Myocyte (in vitro differentiated cells): Measurements from ENCODE around the gene ETNK2. TPM values are rescaled to one million over a fixed set of nuclear protein-coding genes. Genes with fewer than 3 reads are reported as not detected.
A peak's percentile ranks its signal among the peaks of the same experiment; 100 is the strongest.
"Not testable (repeated sequence)": the region's sequence is repeated elsewhere in the genome, so short reads cannot be mapped to it uniquely, and the experiment has no call there.

Source experiments
- DNase-seq: peaks from one replicate; pipeline ENCODE4 v3.0.0-alpha.2; 2012; ENCODE audit warnings: low read depth
- total RNA-seq: library from RNA; depleted of rRNA; stranded (reverse); fragments of >200 nt; gene quantifications from 2 replicates; pipeline ENCODE4 v1.2.3, GENCODE V29; 2014

The ETNK2 gene
- total RNA-seq, 1 donor from 2014 or later: 0.32 TPM

DNA sequence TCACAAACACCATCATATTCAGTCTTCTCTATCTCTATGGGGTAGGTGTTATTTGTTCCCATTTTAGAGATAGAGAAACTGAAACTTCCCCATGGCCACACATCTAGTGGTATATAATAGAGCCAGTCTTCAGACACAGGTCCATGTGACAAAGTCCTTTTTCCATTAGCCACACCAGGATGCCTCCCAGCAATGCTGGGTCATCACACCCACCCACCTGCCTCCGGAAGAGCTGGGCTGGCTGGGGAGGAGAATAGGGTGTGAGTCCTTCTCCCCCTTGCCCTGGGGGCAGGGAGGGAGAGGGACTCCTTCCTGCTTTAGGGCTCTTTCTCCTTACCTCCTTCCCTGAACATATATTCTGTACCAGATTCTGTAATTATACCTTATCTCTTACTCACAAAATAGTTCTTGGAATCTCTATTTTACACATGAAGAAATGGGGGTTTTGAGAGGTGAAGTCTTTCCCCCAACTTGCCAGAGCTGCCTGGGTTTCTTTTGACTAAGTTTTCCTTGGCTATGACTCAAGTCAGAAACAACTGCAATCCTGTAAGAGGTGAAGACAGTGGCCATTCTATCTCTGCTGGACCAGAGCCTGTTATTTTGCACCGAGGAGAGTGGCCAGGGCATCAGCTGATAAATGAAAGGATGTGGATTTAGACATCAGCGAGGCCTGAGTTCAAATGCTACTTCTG lies 49.0 kb downstream of the ETNK2 start:
- DNase-seq: peak; percentile 23

DNA sequence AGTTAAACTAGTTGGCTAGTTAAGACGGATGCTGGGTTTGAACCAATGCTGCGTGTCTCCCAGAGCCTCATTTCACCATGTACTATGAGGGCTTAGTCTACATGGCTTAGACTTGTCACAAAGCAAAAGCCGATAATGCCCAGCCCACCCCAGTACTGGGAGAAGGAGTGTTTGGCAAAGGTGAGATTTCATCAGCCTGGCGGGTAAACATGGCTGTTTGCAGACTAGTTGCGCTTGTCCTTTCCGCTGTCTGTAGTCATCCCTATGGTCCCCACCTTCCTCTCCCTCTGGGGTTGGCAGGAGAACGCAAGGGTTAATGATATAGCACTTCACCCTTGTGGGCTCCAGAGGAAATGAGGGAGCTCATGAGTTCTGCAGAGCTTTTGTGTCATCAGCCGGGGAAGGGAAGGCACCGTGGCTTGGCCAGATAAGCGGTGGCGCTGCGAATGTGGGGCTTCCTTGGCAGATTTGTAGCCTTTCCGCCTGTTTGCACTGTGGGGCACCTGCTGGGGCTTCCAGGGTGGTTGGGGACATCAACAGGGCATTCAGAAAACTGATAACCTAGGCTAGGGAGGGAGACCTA lies 49.7 kb downstream of the ETNK2 start:
- no peak for DNase-seq

DNA sequence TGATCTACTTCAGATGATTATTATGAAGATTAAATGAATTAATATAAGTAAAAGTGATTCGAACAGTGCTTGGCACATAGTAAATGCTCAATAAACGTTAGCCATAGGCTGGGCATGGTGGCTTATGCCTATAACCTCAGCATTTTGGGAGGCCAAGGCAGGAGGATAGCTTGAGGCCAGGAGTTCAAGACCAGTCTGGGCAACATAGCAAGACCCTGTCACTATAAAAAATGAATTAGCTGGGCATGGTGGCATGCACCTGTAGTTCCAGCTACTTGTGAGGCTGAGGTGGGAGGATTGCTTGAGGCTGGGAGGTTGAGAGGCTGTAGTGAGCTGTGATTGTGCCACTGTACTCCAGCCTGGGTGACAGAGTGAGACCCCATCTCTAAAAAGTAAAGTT lies 52.1 kb downstream of the ETNK2 start:
- DNase-seq: not testable (repeated sequence)

DNA sequence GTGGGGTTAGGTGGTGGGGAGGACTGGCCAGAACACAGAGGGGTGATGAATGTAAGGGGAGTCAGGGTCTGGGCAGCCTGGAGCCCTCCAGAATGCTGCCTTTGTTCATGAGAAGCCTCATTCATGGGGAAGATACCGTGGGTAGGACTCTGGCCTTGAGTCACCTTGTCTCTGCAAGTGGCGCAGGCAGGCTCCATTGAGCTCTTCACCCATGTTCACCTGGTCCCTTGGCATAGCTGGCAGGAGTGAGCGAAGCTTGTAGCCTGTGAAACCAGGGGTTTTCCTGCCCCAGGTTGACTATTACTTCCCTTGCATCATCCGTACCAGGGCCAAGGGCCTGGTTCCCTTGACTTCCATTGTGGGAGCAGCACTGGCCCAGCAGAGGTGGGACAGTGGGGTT lies 53.2 kb downstream of the ETNK2 start:
- no peak for DNase-seq

DNA sequence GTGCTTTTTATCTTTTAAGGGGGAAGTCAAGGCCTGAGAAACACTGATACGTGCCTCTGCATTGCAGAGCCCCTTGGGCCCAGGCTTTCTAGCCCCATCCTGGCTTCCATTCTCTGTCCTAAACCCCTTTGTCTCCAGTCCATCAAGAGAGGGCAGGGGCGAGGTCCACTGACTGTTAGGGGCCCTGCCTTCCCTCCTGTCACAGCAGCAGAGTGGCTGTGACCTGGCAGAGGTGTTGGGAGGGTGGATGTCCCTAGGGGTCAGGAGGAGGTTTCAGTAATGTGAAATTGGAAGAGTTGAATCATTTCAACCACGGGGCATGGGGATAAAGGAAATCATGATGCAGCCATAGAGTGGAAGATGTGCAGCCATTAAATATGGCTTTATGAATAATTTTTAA lies 54.9 kb downstream of the ETNK2 start:
- no peak for DNase-seq

DNA sequence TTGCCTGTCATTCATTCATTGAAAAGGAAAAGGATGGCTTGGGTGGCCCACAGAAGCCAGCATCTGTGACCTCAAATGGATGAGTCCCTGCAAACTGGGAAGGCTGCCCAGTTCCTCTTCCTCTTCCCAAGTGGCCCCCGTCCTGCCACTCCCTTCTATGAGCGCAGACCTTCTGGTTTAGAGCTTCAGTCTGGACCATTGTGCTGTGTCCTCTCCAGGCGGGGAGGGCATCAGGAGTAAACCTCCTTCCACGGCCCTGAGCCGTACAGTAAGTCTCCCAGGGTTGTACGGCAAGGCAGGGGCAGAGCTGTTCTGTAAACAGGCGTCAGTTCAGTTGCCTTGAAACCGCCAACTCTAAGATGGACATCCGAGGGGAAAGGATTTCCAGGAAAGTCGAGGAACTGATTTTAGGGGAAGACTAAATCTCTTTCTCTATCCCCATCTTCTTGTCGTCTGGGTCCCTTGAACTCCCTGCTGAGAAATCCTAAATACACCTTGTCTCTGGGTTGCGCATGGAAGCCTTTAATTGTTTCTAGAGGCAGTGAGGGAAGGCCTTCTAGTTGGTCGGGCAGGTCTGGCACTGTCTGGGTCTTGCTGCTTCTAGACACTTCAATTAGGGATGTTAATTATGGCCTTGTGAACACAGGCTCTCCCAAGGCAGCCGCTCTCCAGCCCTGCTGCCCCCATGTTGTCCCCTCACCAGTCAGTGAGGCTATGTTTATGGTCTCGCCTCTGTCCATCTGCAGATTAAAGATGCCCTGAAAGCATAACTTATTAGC lies 56.8 kb downstream of the ETNK2 start:
- DNase-seq: no peak

DNA sequence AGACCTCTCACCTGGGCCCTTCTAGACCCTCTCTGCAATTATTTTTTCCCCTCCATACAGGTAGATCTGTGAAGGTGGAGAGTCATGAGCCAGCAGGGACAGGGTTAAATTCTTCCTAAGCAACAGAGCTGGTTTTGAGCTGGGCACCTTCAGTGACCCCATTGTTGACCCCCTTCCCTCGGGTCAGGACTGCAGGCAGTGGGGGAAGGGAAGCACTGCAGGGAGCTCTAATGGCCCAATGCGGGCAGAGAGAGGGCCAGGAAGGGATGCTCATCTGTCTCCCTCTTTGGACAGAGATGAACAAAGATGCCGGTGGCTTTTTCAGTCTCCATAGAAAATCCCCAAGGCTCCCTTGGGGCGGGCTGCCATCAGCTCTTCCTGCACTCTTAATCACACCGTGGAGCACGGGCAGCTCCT lies 57.5 kb downstream of the ETNK2 start:
- DNase-seq: no peak

DNA sequence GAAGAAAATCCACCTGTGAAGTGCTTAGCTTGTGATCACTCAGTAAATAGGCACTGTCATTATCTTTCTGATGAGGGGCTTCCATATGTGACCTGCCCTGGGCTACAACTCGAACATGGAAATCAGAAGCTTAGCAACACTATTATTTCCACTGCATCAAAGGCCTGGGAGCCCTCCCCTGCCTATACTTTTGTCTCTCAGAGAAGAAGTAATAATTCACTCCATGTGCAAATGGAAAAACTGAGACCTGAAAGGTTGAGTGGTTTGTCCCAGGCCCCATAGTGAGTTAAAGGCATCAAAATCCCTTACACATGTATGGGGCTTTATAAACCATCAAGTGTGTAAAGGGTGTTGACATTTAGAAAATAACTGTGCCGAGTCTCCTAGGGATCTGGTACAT lies 58.1 kb downstream of the ETNK2 start:
- no peak for DNase-seq

DNA sequence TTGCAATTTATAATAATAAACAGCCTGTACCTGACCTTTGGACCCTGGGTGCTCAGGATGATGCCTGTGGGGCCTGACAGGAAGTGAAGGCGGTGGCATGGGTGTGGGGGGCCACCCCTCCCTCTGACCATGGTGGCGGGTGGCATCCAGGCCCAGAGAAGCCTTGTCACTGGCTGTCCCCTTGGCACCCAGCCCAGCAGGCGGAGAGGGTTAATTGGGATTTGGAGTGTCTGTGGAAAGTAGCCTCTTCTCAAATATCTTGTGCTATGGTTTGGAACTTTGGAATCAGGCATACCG lies 58.5 kb downstream of the ETNK2 start:
- no peak for DNase-seq

DNA sequence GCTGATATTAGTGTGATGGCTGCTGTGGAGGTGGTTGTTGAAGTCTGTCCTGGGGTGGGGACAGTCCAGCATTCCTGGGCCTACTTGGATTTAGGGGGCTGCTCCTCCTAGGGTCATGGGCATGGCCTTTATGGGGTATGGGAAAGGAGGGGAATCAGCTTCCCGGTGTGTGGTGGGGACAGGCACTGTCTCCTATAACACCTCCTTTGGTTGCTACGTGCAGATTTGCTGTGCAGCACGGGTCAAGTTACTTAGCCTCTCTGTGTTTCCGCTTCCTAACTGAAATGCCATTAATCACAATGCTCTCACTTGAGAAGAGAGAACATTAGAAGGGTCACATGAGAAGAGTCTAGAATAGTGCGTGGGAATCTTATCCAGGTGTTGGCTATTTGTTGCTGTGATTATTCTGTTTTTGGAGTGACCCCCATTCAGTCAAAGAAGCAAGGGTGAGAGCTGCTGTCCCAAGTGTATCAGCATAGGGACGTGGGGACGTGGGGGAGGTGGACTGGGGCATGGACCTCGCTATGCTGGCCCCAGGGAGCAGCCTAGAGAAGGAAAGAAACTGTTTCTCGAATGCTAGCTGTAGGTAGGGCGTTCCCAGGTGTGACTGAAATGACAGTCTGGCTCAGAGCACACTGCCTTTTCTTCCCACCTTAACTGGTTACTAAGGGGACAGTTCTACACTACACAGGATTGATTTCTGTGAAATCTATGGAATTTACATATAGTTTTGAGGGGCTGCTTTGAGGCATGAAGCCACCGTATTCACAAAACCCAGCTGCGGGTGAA lies 59.0 kb downstream of the ETNK2 start:
- DNase-seq: no peak

DNA sequence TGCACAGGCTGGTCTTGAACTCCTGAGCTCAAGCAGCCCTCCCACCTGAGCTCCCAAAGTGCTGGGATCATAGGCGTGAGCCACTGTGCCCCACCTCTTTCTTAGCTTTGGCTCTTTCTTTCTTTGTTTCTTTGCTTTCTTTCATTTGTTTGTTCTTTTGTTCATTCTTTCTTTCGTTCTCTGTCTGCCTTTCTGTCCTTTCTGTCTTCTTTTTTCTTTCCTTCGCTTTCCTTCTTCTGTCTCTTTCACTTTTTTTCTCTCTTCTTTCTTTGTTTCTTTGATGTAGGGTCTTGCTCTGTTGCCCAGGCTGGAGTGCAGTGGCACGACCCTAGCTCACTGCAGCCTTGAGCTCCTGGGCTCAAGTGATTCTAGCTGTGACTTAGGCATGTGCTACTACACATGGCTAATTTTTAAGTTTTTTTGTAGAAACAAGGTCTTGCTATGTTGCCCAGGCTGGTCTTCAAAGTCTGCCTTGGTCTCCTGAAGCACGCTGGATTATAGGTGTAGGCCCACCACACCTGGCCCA lies 60.0 kb downstream of the ETNK2 start:
- DNase-seq: no peak

DNA sequence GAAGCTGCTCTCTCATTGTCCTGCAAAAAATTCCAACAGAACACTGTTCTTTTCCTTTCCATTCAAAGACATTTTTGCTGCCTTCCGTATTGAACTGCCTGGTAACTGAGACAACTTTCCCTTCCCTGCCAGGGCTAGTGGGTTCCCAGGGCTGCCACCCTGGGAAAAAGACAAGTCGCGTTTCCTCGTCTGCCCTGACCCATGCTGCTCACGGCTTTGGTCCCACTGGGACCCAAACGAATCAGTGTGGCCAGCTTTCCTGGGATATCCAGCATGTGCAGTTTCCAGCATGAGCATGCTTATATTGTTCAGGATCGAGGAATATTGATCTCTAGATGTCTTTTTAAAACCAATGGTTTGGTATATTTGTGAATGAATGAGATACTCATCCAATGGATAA lies 60.8 kb downstream of the ETNK2 start:
- DNase-seq: no peak

DNA sequence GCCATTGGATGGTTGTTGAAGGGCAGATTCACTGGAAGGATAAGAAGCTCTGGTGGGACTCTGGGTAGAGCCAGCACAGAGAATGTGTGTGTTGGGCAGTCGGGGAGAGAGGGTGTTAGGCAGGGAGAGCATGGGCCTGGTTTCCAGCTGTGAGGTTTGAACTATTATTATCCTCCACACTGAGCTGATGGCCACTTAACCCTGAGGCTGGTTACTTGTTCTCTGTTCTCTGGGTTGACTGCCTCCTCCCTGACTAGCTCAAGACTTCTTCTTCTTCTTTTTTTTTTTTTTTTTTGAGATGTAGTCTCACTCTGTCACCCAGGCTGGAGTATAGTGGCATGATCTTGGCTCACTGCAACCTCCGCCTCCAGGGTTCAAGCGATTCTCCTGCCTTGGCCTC lies 61.7 kb downstream of the ETNK2 start:
- DNase-seq: not testable (repeated sequence)

DNA sequence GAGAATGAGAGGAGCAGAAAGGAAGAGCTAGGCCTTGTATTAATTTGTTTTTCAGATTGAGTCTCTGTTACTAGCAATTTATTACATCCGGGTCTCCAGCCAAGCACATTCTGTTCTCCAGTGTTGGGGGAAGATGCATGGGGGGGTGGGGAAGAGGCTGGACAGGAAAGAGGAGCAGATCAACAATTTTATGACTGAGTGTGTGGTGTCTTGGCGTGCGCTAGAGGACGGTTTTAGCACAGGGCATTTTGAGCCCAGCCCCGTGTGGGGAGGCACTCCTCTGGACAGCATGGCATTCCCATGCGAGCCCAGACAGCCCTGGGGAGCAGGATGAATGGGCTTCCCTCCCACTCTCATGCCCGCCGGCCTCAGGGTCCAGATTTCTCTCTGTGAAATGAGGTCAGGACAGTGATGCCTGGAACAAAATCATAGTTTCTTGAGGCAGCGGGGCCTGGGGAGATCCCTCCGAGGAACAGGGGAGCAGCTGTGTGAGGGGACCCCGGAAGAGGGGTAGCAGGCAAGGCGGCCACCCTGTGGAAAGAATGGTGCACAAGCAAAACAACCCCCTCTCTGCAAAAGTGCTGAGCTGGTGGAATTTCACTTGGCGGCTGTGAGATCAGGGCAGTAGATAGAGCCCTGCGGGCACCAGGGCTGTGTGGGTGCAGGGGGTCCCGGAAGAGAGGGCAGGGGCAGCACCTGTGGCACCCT lies 62.6 kb downstream of the ETNK2 start:
- DNase-seq: peak; percentile 43

DNA sequence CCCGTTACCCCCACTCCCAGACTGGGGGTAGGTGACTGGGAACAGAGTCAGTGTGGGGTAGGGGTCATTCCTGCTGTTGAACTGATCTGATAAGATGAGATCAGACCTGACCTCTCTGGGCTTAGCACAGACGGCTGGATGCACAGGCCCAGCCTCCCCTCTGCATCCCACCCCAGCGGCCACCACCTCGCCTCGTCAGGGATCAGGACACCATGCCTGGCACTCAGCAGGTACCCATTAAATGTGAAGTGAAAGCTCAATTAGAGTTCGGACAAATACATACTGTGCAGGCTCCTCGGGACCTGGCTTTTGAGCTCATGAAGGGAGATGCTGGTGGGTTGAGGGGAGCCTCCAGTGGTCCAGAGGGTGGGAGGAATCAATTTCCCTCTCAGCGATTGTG lies 63.2 kb downstream of the ETNK2 start:
- no peak for DNase-seq

DNA sequence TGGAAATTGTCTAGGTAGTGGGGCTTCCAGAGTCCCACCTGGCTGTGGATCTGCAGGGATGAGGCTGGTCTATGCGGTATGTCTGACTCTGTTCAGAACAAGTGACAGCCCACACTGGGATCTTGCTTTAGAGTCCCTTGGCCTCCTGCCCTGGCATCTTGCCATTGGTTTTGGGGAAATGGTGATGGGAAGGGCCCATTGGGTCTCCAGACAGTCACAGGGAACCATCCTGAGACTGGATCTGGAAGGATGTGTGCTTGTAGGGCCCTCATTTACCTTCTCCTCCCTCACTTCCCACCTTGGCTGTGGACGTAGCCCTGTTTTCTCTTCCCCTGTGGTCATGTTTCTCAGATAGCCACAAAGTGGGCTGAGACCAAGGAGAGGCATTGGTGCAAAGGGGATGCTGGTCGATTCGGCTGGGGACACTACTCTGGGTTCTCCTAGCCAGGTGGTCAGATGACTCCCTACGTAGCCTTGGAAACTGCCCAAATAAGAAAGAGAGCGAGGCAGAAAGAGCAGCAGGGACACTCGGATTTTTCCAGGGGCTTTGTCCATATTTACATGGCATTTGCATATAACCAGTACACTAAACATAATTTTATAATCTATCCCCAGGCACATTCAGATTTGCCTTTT lies 63.8 kb downstream of the ETNK2 start:
- no peak for DNase-seq

DNA sequence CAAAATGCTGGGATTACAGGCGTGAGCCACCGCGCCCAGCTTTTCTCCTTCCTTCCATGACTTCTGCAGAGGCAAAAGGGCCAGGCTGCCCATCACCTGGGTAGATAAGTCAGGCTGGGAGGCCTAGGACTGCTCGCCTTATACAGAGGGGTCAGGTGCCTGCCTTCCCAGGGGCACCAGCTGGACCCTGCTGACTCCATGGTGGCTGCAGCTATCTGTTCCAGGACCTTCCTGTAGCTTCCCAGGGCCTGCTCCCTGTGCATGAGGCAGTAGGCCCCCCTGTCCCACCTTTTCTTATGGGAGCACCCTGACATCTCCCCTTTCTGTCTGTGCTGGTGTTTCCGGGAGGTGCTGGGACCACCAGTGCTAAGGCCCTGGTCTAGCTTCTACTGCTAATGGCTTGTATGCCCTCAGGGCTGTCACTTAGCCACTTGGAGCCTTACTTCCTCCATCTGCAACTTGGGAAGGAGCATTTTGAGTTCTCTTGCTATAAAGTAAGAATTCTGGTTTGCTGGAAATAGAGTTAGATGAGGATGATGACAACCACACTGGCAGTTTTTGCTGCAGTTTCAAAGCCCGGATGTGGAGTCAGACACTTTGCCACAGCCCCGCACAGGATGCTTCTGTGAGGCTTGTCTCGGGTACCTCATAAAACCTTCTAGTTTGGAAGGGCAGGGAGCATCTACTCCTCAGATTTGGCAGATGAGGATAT lies 64.5 kb downstream of the ETNK2 start:
- no peak for DNase-seq

DNA sequence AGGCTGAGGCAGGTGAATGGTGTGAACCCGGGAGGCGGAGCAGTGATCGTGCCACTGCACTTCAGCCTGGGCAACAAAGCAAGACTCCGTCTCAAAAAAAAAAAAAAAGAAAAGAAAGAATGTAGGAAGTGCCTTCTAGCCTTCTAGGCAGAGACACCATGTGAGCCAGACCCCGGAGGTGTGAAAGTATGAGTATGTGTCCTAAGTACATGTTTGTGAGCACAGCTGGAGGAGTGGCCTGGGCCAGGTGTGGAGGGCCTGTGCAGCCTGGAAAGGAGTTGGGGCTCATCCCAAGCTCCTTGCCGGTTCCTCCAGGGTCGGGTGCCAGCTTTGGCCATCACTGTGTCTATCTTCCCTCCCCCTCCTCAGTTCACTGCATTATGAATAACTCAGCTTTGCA lies 66.0 kb downstream of the ETNK2 start:
- DNase-seq: no peak

DNA sequence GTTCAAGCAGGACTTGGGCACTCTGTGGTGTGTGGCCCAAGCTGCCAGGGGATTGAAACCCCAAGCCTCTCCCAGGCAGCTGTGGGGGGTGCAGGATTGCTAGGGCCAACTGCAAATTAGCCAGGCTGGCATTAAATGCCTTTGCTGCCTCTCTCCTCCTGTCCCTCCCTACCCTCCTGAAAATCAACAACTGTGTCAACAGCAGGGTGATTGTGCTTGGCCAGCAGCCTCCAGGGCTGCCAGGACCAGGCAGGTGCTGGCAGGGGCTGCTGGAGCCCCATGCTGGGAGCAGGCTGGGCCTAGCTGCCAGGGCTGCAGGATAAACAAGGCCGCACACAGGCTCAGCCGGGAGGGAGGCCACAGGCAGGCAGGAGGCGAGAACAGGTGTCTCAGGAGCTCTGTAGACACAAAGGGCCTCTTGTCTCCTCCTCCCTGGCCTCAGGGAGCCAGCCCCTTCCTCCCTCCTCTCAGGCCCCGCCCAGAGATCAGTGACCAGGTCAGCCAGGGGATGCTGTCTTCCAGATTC lies 67.5 kb downstream of the ETNK2 start:
- DNase-seq: peak; percentile 94

DNA sequence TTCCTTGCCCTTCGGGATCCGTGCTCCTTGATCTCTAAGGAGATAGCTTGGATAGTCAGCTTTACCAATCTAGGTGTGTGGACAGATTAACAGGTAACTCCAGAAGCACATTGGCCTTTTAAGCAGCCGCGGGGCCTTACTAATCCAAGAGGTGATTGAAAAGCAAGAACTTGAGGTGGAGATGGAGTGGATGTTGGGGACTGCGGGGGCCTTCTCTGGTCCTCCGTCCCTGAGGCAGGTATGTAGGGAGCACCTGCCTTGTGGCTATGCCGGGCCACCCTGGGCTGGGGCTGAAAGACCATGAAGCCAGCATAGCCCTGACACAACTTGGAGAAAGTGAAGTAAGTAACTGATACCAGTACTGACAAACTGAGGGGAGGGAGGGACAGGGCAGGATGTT lies 68.4 kb downstream of the ETNK2 start:
- no peak for DNase-seq
